Measurements from ENCODE around the gene SH3PXD2B.
"Not testable (repeated sequence)": the region's sequence is repeated elsewhere in the genome, so short reads cannot be mapped to it uniquely, and the experiment has no call there.

Gene SH3PXD2B

GRCh38 chr5:172368699-172369098 is 85.6 kb downstream of the SH3PXD2B start:
- peaks cover 33% of the 10 kb centered on the region for H3K36me3 ChIP-seq (ENCODE audit: insufficient read depth, low read length)
- H3K27me3 ChIP-seq (ENCODE audit: insufficient read depth, low read length); H3K27ac ChIP-seq (ENCODE audit: low read depth, low read length); H2AFZ ChIP-seq (ENCODE audit: low read length, unreplicated experiment); H3K4me1 ChIP-seq (ENCODE audit: control insufficient read depth, insufficient read depth, low read length, unreplicated experiment); H3K4me3 ChIP-seq (ENCODE audit: low read depth, low read length); H3K79me2 ChIP-seq (ENCODE audit: control insufficient read depth, insufficient read depth, low read length, unreplicated experiment): not testable (repeated sequence)

- Histone ChIP-seq H3K4me3 (ENCODE audit: low read depth, low read length) (no peak overlapping the region), H3K27me3 (ENCODE audit: insufficient read depth, low read length) (no peaks in the 10 kb centered on the region), H3K27ac (ENCODE audit: low read depth, low read length) (no peak overlapping the region), H3K36me3 (ENCODE audit: insufficient read depth, low read length) (peaks cover 20% of the 10 kb centered on the region), H2AFZ (ENCODE audit: low read length, unreplicated experiment) (no peak overlapping the region), H3K79me2 (ENCODE audit: control insufficient read depth, insufficient read depth, low read length, unreplicated experiment) (no peaks in the 10 kb centered on the region), H3K4me1 (ENCODE audit: control insufficient read depth, insufficient read depth, low read length, unreplicated experiment) (peaks cover 17% of the 10 kb centered on the region)
Observed at GRCh38 chr5:172365948-172366608, 88.2 kb downstream of the SH3PXD2B start.

GRCh38 chr5:172364773-172365172 is 89.6 kb downstream of the SH3PXD2B start:
- Histone ChIP-seq H3K79me2 (ENCODE audit: control insufficient read depth, insufficient read depth, low read length, unreplicated experiment) (no peaks in the 10 kb centered on the region), H3K4me1 (ENCODE audit: control insufficient read depth, insufficient read depth, low read length, unreplicated experiment) (peaks cover 21% of the 10 kb centered on the region), H3K27ac (ENCODE audit: low read depth, low read length) (no peak overlapping the region), H3K36me3 (ENCODE audit: insufficient read depth, low read length) (peaks cover 20% of the 10 kb centered on the region), H3K4me3 (ENCODE audit: low read depth, low read length) (no peak overlapping the region), H2AFZ (ENCODE audit: low read length, unreplicated experiment) (no peak overlapping the region), H3K27me3 (ENCODE audit: insufficient read depth, low read length) (no peaks in the 10 kb centered on the region)

- Histone ChIP-seq H3K79me2 (ENCODE audit: control insufficient read depth, insufficient read depth, low read length, unreplicated experiment) (no peaks in the 10 kb centered on the region), H3K4me3 (ENCODE audit: low read depth, low read length) (no peak overlapping the region), H3K27me3 (ENCODE audit: insufficient read depth, low read length) (no peaks in the 10 kb centered on the region), H2AFZ (ENCODE audit: low read length, unreplicated experiment) (no peak overlapping the region), H3K36me3 (ENCODE audit: insufficient read depth, low read length) (peaks cover 24% of the 10 kb centered on the region), H3K4me1 (ENCODE audit: control insufficient read depth, insufficient read depth, low read length, unreplicated experiment) (peaks cover 21% of the 10 kb centered on the region), H3K27ac (ENCODE audit: low read depth, low read length) (peak overlapping the region; percentile 97)
Observed at GRCh38 chr5:172362755-172363154, 91.6 kb downstream of the SH3PXD2B start.

- H3K4me3 ChIP-seq (ENCODE audit: low read depth, low read length): no peak overlapping the region
- H2AFZ ChIP-seq (ENCODE audit: low read length, unreplicated experiment): no peak overlapping the region
- H3K36me3 ChIP-seq (ENCODE audit: insufficient read depth, low read length): peaks cover 24% of the 10 kb centered on the region
- H3K27me3 ChIP-seq (ENCODE audit: insufficient read depth, low read length): no peaks in the 10 kb centered on the region
- H3K27ac ChIP-seq (ENCODE audit: low read depth, low read length): peak overlapping the region; percentile 97
- no peaks in the 10 kb centered on the region for H3K79me2 ChIP-seq (ENCODE audit: control insufficient read depth, insufficient read depth, low read length, unreplicated experiment)
- H3K4me1 ChIP-seq (ENCODE audit: control insufficient read depth, insufficient read depth, low read length, unreplicated experiment): peaks cover 21% of the 10 kb centered on the region
Observed at GRCh38 chr5:172361566-172362238, 92.6 kb downstream of the SH3PXD2B start.

GRCh38 chr5:172358345-172358744 is 96.0 kb downstream of the SH3PXD2B start:
- H3K79me2 ChIP-seq (ENCODE audit: control insufficient read depth, insufficient read depth, low read length, unreplicated experiment): no peaks in the 10 kb centered on the region
- H3K27ac ChIP-seq (ENCODE audit: low read depth, low read length): no peak overlapping the region
- H2AFZ ChIP-seq (ENCODE audit: low read length, unreplicated experiment): no peak overlapping the region
- no peak overlapping the region for H3K4me3 ChIP-seq (ENCODE audit: low read depth, low read length)
- no peaks in the 10 kb centered on the region for H3K27me3 ChIP-seq (ENCODE audit: insufficient read depth, low read length)
- peaks cover 38% of the 10 kb centered on the region for H3K4me1 ChIP-seq (ENCODE audit: control insufficient read depth, insufficient read depth, low read length, unreplicated experiment)
- peaks cover 32% of the 10 kb centered on the region for H3K36me3 ChIP-seq (ENCODE audit: insufficient read depth, low read length)

GRCh38 chr5:172356527-172356926 is 97.8 kb downstream of the SH3PXD2B start:
- H3K79me2 ChIP-seq (ENCODE audit: control insufficient read depth, insufficient read depth, low read length, unreplicated experiment): no peaks in the 10 kb centered on the region

GRCh38 chr5:172356047-172356446 is 98.3 kb downstream of the SH3PXD2B start:
- Histone ChIP-seq H3K27me3 (ENCODE audit: insufficient read depth, low read length) (no peaks in the 10 kb centered on the region), H3K4me3 (ENCODE audit: low read depth, low read length) (no peak overlapping the region), H2AFZ (ENCODE audit: low read length, unreplicated experiment) (no peak overlapping the region), H3K4me1 (ENCODE audit: control insufficient read depth, insufficient read depth, low read length, unreplicated experiment) (peaks cover 21% of the 10 kb centered on the region), H3K36me3 (ENCODE audit: insufficient read depth, low read length) (peaks cover 30% of the 10 kb centered on the region; the same call in 1 of the 2 replicates), H3K27ac (ENCODE audit: low read depth, low read length) (no peak overlapping the region), H3K79me2 (ENCODE audit: control insufficient read depth, insufficient read depth, low read length, unreplicated experiment) (no peaks in the 10 kb centered on the region)

More at GRCh38 chr5:172356527-172356926, 97.8 kb downstream of the SH3PXD2B start:
- H2AFZ ChIP-seq (ENCODE audit: low read length, unreplicated experiment): no peak overlapping the region
- H3K4me1 ChIP-seq (ENCODE audit: control insufficient read depth, insufficient read depth, low read length, unreplicated experiment): peaks cover 24% of the 10 kb centered on the region
- H3K36me3 ChIP-seq (ENCODE audit: insufficient read depth, low read length): peaks cover 30% of the 10 kb centered on the region; the same call in 1 of the 2 replicates
- no peak overlapping the region for H3K27ac ChIP-seq (ENCODE audit: low read depth, low read length)
- H3K4me3 ChIP-seq (ENCODE audit: low read depth, low read length): no peak overlapping the region
- H3K27me3 ChIP-seq (ENCODE audit: insufficient read depth, low read length): no peaks in the 10 kb centered on the region

- Histone ChIP-seq H2AFZ (ENCODE audit: low read length, unreplicated experiment) (no peak overlapping the region), H3K4me3 (ENCODE audit: low read depth, low read length) (no peak overlapping the region), H3K79me2 (ENCODE audit: control insufficient read depth, insufficient read depth, low read length, unreplicated experiment) (no peaks in the 10 kb centered on the region), H3K36me3 (ENCODE audit: insufficient read depth, low read length) (peaks cover 37% of the 10 kb centered on the region; the same call in 1 of the 2 replicates), H3K4me1 (ENCODE audit: control insufficient read depth, insufficient read depth, low read length, unreplicated experiment) (peaks cover 17% of the 10 kb centered on the region), H3K27ac (ENCODE audit: low read depth, low read length) (no peak overlapping the region), H3K27me3 (ENCODE audit: insufficient read depth, low read length) (no peaks in the 10 kb centered on the region)
Observed at GRCh38 chr5:172353846-172354245, 100.5 kb downstream of the SH3PXD2B start.

GRCh38 chr5:172353271-172353812 is 101.0 kb downstream of the SH3PXD2B start:
- peaks cover 17% of the 10 kb centered on the region for H3K4me1 ChIP-seq (ENCODE audit: control insufficient read depth, insufficient read depth, low read length, unreplicated experiment)
- H3K4me3 ChIP-seq (ENCODE audit: low read depth, low read length): no peak overlapping the region
- H2AFZ ChIP-seq (ENCODE audit: low read length, unreplicated experiment): no peak overlapping the region
- H3K36me3 ChIP-seq (ENCODE audit: insufficient read depth, low read length): peaks cover 33% of the 10 kb centered on the region; the same call in 1 of the 2 replicates
- no peak overlapping the region for H3K27ac ChIP-seq (ENCODE audit: low read depth, low read length)
- H3K79me2 ChIP-seq (ENCODE audit: control insufficient read depth, insufficient read depth, low read length, unreplicated experiment): no peaks in the 10 kb centered on the region
- no peaks in the 10 kb centered on the region for H3K27me3 ChIP-seq (ENCODE audit: insufficient read depth, low read length)

- H3K27ac ChIP-seq (ENCODE audit: low read depth, low read length); H2AFZ ChIP-seq (ENCODE audit: low read length, unreplicated experiment); H3K27me3 ChIP-seq (ENCODE audit: insufficient read depth, low read length); H3K4me3 ChIP-seq (ENCODE audit: low read depth, low read length); H3K79me2 ChIP-seq (ENCODE audit: control insufficient read depth, insufficient read depth, low read length, unreplicated experiment): not testable (repeated sequence)
- Histone ChIP-seq H3K4me1 (ENCODE audit: control insufficient read depth, insufficient read depth, low read length, unreplicated experiment) (peaks cover 17% of the 10 kb centered on the region), H3K36me3 (ENCODE audit: insufficient read depth, low read length) (peaks cover 31% of the 10 kb centered on the region; the same call in 1 of the 2 replicates)
Observed at GRCh38 chr5:172352526-172352925, 101.8 kb downstream of the SH3PXD2B start.
